Loucy (cell line): Measurements from ENCODE around the gene TPCN1.

ENCODE experiments used
- H2AFZ ChIP-seq: fragments of 200-600 bp; sonication (generic); 2 replicates; pipeline ENCODE4 v1.6.0; 2016; ENCODE audit warnings: antibody characterized with exemption, mild to moderate bottlenecking, low read length, moderate library complexity
- H3F3A ChIP-seq: fragments of 200-600 bp; 2 replicates; pipeline ENCODE4 v1.6.0; 2016; ENCODE audit warnings: antibody characterized with exemption, low read depth, mild to moderate bottlenecking
- H3K27me3 ChIP-seq: fragments of 200-600 bp; sonication (generic); 2 replicates; pipeline ENCODE4 v1.6.1; 2014; ENCODE audit warnings: low read length, mild to moderate bottlenecking; ENCODE audit not compliant: insufficient read depth, poor library complexity, severe bottlenecking
- H3K36me3 ChIP-seq: fragments of 200-600 bp; sonication (generic); 2 replicates; pipeline ENCODE4 v1.6.1; 2016; ENCODE audit warnings: low read length; ENCODE audit not compliant: insufficient read depth
- H3K4me1 ChIP-seq: fragments of 200-600 bp; sonication (generic); 2 replicates; pipeline ENCODE4 v1.5.1; 2014; ENCODE audit warnings: low read length, mild to moderate bottlenecking; ENCODE audit not compliant: insufficient read depth, poor library complexity, severe bottlenecking
- H3K4me2 ChIP-seq: fragments of 200-600 bp; sonication (generic); 2 replicates; pipeline ENCODE4 v1.6.0; 2014; ENCODE audit warnings: antibody characterized with exemption, low read length, low read depth, mild to moderate bottlenecking; ENCODE audit not compliant: poor library complexity, severe bottlenecking
- H3K4me3 ChIP-seq: fragments of 200-600 bp; sonication (generic); 2 replicates; pipeline ENCODE4 v1.5.1; 2014; ENCODE audit warnings: low read length, mild to moderate bottlenecking, mixed read lengths; ENCODE audit not compliant: poor library complexity, severe bottlenecking
- H3K79me2 ChIP-seq: fragments of 200-600 bp; sonication (generic); 2 replicates; pipeline ENCODE4 v1.6.1; 2014; ENCODE audit warnings: low read length; ENCODE audit not compliant: insufficient read depth
- H3K9ac ChIP-seq: fragments of 200-600 bp; sonication (generic); 2 replicates; pipeline ENCODE4 v1.6.0; 2014; ENCODE audit warnings: mild to moderate bottlenecking, low read depth, low read length, moderate library complexity; ENCODE audit not compliant: poor library complexity, severe bottlenecking
- H3K9me2 ChIP-seq: fragments of 200-600 bp; sonication (generic); replicated peaks from 2 replicates; pipeline ENCODE4 v1.6.1; 2016; ENCODE audit warnings: low read depth, low read length, mixed read lengths
- H3K9me3 ChIP-seq: fragments of 200-600 bp; sonication (generic); 2 replicates; pipeline ENCODE4 v1.6.1; 2014; ENCODE audit warnings: mild to moderate bottlenecking, antibody characterized with exemption, low read length, low read depth; ENCODE audit not compliant: insufficient read depth
- H4K20me1 ChIP-seq: fragments of 200-600 bp; sonication (generic); 2 replicates; pipeline ENCODE4 v1.6.0; 2014; ENCODE audit warnings: antibody characterized with exemption, low read length, mild to moderate bottlenecking; ENCODE audit not compliant: insufficient read depth, poor library complexity, severe bottlenecking
- CTCF ChIP-seq: fragments of 200-600 bp; sonication (generic); conservative IDR thresholded peaks from 2 replicates; pipeline ENCODE4 v1.5.1; 2014; ENCODE audit warnings: mild to moderate bottlenecking, antibody characterized with exemption, low read length
- EZH2phosphoT487 ChIP-seq: fragments of 200-600 bp; IDR thresholded peaks from 2 replicates; pipeline ENCODE4 v1.6.1; 2018; ENCODE audit warnings: antibody characterized with exemption, mild to moderate bottlenecking, moderate library complexity, borderline replicate concordance

The TPCN1 gene

GRCh38 chr12:113173081-113173698 is 48.1 kb upstream of the TPCN1 start:
- H3K9me2 ChIP-seq: no peaks in the 10 kb centered on the region
- H3K79me2 ChIP-seq: no peaks in the 10 kb centered on the region
- no peaks in the 10 kb centered on the region for H3K9me3 ChIP-seq
- no peaks in the 10 kb centered on the region for H3F3A ChIP-seq
- no peaks in the 10 kb centered on the region for H3K27me3 ChIP-seq
- H3K4me2 ChIP-seq: no peak overlapping the region
- H4K20me1 ChIP-seq: no peaks in the 10 kb centered on the region
- H2AFZ ChIP-seq: no peak overlapping the region
- no peaks in the 10 kb centered on the region for H3K4me1 ChIP-seq
- H3K9ac ChIP-seq: no peak overlapping the region
- H3K4me3 ChIP-seq: no peak overlapping the region
- TF ChIP-seq CTCF (no peak), EZH2phosphoT487 (no peak)
- H3K36me3 ChIP-seq: peaks cover 80% of the 10 kb centered on the region; the same call in 1 of the 2 replicates

- Histone ChIP-seq H3K27me3 (no peaks in the 10 kb centered on the region), H3K9me2 (no peaks in the 10 kb centered on the region), H2AFZ (no peak overlapping the region), H3K36me3 (peaks cover 87% of the 10 kb centered on the region; the same call in 1 of the 2 replicates), H3K4me2 (no peak overlapping the region), H3K4me1 (no peaks in the 10 kb centered on the region), H3K9ac (no peak overlapping the region), H3K4me3 (no peak overlapping the region), H3K9me3 (no peaks in the 10 kb centered on the region), H4K20me1 (no peaks in the 10 kb centered on the region), H3F3A (no peaks in the 10 kb centered on the region), H3K79me2 (no peaks in the 10 kb centered on the region)
- TF ChIP-seq CTCF (peak; percentile 82), EZH2phosphoT487 (no peak)
Measured at GRCh38 chr12:113174461-113175384, 46.5 kb upstream of the TPCN1 start.

- peaks cover 12% of the 10 kb centered on the region for H3K4me1 ChIP-seq
- TF ChIP-seq EZH2phosphoT487: no peak
- TF ChIP-seq CTCF: no peak
- H3K36me3 ChIP-seq: peaks cover 56% of the 10 kb centered on the region; the same call in 1 of the 2 replicates
Measured at GRCh38 chr12:113179023-113179422, 42.2 kb upstream of the TPCN1 start.

More at GRCh38 chr12:113179023-113179422, 42.2 kb upstream of the TPCN1 start:
- Histone ChIP-seq H3K9me2 (no peaks in the 10 kb centered on the region), H3K4me2 (no peak overlapping the region), H3K9ac (no peak overlapping the region), H4K20me1 (peaks cover 29% of the 10 kb centered on the region), H3K79me2 (peaks cover 35% of the 10 kb centered on the region), H3F3A (no peaks in the 10 kb centered on the region), H2AFZ (no peak overlapping the region), H3K4me3 (no peak overlapping the region), H3K27me3 (no peaks in the 10 kb centered on the region), H3K9me3 (no peaks in the 10 kb centered on the region)
